Measurements from ENCODE around the gene CD79A.

CD79A gene

DNA sequence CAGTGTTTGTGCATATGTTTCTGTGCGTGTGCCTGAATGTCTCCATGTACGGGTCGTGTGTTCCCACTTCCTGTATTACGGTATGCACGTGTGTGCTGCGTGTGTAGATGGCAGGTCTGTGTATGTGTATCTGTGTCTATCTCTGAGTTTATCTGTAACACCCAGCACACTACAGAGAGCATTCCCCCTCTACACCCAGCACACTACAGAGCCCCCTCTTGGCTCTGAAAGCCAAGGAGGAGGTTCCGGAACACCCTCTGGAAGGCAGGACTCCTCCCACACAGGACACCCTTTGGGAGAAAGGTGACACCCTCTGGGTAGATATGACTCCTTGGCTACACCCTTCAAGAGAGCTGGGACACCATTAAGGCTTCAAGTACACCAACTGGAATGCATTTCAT lies 53.2 kb downstream of the CD79A start:
- DNase-seq = no peak
- H3K27ac Mint-ChIP-seq = peak overlapping the region; percentile 20
- H3K4me3 Mint-ChIP-seq = no peak overlapping the region
- no peaks in the 10 kb centered on the region for H3K36me3 Mint-ChIP-seq (ENCODE audit: low read depth)
- peaks cover 3% of the 10 kb centered on the region for H3K27me3 Mint-ChIP-seq
- no peaks in the 10 kb centered on the region for H3K9me3 Mint-ChIP-seq
- H3K4me1 Mint-ChIP-seq (ENCODE audit: low read depth) = peaks cover 43% of the 10 kb centered on the region
